NB4 (cell line): ENCODE data around the gene MLH1.

Experiments
- DNase-seq: peaks from one replicate; pipeline ENCODE4 v3.0.0; 2010; ENCODE audit warnings: low read depth
- H3K4me3 ChIP-seq: one replicate; pipeline ENCODE4 v1.5.1; 2011; ENCODE audit warnings: mild to moderate bottlenecking, low read depth, low read length, moderate library complexity
- MYC ChIP-seq: IDR thresholded peaks from 2 replicates; pipeline ENCODE4 v1.6.1; 2011; ENCODE audit warnings: low read depth, low read length
- POLR2A ChIP-seq: IDR thresholded peaks from 2 replicates; pipeline ENCODE4 v1.6.1; 2011; ENCODE audit warnings: mild to moderate bottlenecking; ENCODE audit not compliant: insufficient read length; ENCODE audit errors: extremely low read depth
- TF ChIP-seq, protein P1 (sequence below): IDR thresholded peaks from one replicate; pipeline ENCODE4 v1.5.1; 2012; ENCODE audit warnings: low read depth, low read length
- TF ChIP-seq, protein P2 (sequence below): IDR thresholded peaks from 2 replicates; pipeline ENCODE4 v1.6.1; 2011; ENCODE audit warnings: low read depth, low read length

The MLH1 gene

DNA sequence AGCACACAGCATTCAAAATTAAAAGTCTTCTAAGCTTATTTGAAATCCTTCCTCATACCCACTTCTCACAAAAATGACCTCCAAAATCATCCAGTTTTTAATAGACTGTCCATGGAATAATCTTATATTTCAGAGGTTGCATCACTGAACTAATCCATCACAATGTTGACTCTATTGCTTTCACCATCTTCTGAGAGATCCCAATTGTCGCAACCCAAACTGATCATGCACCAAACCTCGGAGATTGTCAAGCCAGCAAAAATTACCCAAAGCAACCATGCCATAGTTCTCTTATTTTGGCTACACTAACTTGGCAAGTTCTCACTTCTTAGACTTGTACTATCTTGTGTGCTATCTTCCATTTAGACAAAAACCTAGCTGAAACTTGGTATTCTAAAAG is 105.6 kb downstream of the MLH1 start:
- TF ChIP-seq POLR2A: no peak
- no peak for TF ChIP-seq MYC
- TF ChIP-seq, protein P1, sequence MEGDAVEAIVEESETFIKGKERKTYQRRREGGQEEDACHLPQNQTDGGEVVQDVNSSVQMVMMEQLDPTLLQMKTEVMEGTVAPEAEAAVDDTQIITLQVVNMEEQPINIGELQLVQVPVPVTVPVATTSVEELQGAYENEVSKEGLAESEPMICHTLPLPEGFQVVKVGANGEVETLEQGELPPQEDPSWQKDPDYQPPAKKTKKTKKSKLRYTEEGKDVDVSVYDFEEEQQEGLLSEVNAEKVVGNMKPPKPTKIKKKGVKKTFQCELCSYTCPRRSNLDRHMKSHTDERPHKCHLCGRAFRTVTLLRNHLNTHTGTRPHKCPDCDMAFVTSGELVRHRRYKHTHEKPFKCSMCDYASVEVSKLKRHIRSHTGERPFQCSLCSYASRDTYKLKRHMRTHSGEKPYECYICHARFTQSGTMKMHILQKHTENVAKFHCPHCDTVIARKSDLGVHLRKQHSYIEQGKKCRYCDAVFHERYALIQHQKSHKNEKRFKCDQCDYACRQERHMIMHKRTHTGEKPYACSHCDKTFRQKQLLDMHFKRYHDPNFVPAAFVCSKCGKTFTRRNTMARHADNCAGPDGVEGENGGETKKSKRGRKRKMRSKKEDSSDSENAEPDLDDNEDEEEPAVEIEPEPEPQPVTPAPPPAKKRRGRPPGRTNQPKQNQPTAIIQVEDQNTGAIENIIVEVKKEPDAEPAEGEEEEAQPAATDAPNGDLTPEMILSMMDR: no peak
- TF ChIP-seq, protein P2, sequence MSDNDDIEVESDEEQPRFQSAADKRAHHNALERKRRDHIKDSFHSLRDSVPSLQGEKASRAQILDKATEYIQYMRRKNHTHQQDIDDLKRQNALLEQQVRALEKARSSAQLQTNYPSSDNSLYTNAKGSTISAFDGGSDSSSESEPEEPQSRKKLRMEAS: no peak
- H3K4me3 ChIP-seq: no peak overlapping the region
- no peak for DNase-seq

DNA sequence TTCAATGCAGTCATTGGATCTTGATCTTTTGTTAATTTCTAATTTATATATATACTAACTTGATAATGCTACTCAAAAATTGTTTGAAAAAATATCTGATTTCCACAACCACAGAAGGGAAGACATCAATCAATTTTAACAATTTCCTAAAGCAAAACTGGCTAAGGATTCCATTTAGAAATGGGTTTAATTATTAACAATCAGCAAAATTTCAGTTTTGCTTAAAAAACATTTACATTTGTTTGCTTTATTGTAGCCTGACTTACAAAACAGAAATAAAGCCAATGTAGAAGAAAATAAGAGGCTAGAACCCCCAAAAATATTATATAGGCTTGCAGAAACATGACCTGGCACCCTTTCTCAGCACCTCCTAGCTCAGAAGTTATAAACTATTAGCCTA is 106.2 kb downstream of the MLH1 start:
- TF ChIP-seq, protein P1: no peak
- TF ChIP-seq MYC (no peak), POLR2A (no peak)
- TF ChIP-seq, protein P2: no peak
- H3K4me3 ChIP-seq: no peak overlapping the region
- no peak for DNase-seq

DNA sequence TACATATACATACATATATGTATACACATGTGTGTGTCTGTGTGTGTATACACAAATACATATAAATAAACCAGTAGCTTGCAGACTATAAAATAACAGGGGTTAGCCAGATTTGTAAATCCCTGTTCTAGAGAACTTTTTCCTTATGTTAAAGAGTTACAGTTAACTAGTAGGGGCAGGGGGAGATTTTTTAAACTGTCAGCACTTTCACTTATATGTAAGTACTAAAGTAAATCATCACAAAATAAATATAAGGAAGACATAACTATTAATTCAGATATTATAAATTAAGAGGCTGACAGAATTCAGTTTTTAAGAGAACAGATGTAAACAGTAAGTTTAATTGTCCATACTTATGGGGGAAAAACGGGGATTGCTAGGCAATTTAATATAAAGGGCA is 107.1 kb downstream of the MLH1 start:
- TF ChIP-seq, protein P1: no peak
- no peak for TF ChIP-seq MYC
- TF ChIP-seq, protein P2: no peak
- TF ChIP-seq POLR2A: no peak
- H3K4me3 ChIP-seq: no peak overlapping the region
- DNase-seq: no peak
